ENCODE results near the gene PUS1.

- TF ChIP-seq CTCF (IDR thresholded peaks at IDR 0.05) (no peak), POLR2A (IDR thresholded peaks at IDR 0.05; ENCODE audit: low read depth) (no peak), POLR2AphosphoS5 (IDR thresholded peaks at IDR 0.05) (no peak), EP300 (IDR thresholded peaks at IDR 0.05) (no peak)
Measured at GRCh38 chr12:131948166-131948712, 19.2 kb downstream of the PUS1 start.

Data from esophagus muscularis mucosa (tissue), 4 donors.